HG03457 (cell line): Measurements from ENCODE around the gene CWC25.
A peak's percentile ranks its signal among the peaks of the same experiment; 100 is the strongest.
"Not testable (repeated sequence)": the region's sequence is repeated elsewhere in the genome, so short reads cannot be mapped to it uniquely, and the experiment has no call there.

ENCODE experiments used
- ATAC-seq: cut with Tn5 transposase; IDR thresholded peaks from one replicate; pipeline ENCODE4 v1.9.1; 2021; ENCODE audit warnings: moderate number of reproducible peaks; ENCODE audit not compliant: unreplicated experiment

Gene CWC25

GRCh38 chr17:38790148-38790707 is 34.9 kb downstream of the CWC25 start:
- ATAC-seq, result not testable (repeated sequence)

DNA sequence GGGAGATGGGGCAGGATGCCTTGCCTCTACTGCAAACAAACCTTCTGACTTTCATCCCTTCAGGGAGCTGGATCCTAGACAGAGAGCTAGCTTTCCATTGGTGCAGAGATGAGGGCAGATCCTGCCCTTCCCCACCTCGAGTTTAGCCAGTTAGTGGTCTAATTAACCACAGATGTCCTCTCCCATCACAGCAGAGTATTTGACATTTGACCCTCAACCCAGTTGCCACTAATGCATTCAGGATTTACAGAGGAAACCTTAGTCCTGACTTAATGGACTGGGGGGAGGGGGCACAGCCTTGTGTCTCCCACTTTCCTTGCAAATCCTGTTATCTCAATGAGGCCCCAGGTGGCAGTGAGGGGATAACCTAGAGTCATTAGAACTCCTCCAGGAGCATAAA is 35.9 kb downstream of the CWC25 start:
- no peak for ATAC-seq

GRCh38 chr17:38787999-38788398 is 37.1 kb downstream of the CWC25 start:
- not testable (repeated sequence) for ATAC-seq

DNA sequence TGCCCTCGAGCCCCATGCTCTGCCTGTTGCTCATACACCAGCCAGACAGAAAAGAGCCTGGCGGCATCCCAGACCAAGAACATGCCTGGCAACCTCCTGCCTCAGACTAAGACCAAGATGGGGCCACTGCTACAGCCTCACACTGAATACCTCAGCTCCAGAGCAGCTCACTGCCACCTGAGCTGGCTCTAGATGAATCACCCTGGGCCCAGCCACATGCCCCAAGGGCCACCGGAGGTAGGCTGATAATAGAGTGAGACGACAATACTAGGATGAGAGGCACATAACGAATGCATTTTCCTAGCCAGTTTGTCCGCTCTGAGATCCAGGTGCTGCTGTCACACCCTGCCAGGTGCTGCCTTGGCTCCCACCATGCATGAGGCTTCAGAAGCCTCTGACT is 38.7 kb downstream of the CWC25 start:
- no peak for ATAC-seq

- ATAC-seq, result no peak
Measured at GRCh38 chr17:38783227-38783626, 41.9 kb downstream of the CWC25 start.

GRCh38 chr17:38779965-38780752 is 45.0 kb downstream of the CWC25 start:
- ATAC-seq, result no peak

DNA sequence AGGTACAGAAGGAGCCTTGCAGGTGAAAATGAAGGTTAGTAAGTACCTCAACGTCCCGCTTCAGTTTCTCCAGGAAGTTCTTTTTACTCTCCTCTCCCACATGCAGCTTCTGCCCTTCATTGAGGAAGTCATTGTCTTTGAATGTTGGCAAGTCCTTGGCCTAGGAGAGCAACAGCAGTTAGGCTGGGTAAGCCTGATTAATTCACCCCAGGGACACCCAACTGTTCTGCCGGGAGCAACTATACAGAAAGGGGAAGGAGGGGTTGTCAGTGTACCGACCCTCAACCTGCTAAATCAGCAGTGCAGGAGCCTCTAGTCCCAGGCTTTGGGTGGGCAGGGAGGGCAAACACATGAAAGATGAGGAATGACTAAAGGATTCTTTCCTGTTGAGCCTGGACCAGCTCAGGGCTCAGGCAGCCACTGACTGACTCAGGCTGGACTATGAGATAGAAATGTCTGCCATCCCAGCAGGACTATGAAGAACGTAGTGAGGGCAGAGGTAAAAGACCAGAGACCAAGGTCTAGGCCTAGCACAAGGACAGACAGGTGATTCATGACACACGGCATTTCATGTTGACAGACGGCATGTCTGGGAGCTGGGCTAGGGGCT is 47.4 kb downstream of the CWC25 start:
- ATAC-seq, result no peak

DNA sequence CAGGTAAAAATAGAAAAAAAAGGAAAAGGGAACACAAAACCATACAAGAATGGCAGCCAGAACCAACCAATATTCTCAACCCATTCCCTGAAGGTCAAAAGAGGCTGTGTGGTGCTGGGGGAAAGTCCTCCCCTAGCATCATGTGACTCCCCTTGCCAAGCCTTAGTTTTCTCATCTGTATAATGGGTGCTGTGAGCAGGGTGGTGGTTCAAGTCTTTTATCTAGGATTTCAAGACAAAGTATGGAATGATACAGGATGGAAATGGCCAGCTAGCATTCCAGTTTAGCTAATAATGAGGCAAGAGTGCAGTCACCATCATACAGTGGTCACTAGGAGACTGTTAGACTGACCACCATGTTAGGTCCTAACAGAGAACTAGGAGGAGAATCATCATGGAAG is 51.9 kb downstream of the CWC25 start:
- ATAC-seq, result no peak

DNA sequence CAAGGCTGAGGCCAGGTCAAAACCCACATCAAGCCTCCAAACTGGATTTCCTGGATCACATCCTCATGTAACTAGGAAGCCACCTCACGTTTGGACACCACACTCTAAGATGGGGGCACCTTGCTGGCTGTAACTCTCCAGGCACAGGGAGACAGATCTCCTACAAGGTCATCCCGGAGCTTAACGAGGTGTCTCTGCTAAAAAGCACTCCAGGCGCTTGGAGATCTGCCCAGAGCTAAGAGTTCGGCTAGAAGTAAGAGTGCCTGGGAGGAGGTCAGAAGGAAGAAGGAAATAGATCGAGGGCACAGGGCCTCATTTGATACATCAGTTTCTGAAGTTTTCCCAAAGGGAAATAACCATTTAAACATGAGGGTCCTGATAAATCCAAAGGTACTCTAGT is 56.7 kb downstream of the CWC25 start:
- ATAC-seq, result no peak

DNA sequence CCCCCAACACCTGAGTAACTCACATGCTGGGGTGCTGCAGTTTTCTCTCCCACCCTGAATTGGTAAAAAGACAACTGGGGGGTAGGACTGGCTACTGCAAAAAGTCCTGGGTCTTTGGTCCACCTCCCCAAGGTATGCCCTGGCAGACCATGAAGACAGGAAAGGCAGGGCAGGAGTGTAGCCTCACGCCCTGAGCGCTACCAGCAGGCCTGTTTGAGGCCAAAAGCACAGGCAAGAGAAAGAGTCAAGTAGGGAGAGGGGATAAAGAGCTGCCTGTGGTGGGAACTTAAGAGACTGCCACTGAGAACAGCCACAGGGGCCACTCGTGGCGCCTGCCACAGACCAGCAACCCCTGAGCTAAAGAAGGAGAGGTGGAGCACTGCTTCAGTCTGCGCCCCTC is 58.8 kb downstream of the CWC25 start:
- no peak for ATAC-seq

DNA sequence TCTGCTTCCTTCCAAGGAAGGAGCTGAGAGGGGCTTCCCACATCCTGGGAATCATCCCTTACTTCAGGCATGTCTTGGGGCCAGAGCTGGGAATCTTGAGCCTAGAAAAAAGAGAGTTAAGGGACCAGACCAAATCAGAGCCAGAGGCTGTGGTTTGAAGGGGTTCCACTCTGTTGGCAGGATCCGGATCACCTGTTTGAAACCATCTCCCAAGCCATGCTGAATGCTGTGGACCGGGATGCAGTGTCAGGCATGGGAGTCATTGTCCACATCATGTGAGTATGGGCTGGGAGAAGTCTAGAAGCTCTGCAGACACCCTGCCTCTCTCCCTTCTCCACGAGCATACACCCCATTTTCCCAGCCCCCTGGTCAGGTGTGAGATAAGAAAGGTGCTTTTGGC is 62.9 kb downstream of the CWC25 start:
- no peak for ATAC-seq

DNA sequence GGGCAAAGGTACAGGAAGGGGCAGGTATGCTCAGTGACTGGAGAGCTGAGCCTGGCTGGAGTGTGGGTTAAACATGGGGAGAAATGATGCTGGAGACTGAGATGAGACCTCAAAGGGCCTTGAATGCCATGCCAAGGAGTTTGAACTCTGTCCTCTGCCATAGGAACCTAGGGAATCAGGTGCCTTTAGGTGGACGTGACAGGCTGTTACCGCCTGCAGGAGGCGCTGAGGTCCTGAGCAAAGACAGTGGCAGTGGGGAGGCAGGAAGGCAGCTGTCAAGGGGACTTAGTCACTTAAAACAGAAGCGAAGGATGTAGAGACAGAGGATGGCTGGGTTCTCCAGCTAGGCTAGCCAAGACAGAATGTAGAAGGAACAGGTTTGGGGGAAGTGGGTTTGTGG is 63.5 kb downstream of the CWC25 start:
- no peak for ATAC-seq

GRCh38 chr17:38753071-38753506 is 72.0 kb downstream of the CWC25 start:
- ATAC-seq, result no peak

DNA sequence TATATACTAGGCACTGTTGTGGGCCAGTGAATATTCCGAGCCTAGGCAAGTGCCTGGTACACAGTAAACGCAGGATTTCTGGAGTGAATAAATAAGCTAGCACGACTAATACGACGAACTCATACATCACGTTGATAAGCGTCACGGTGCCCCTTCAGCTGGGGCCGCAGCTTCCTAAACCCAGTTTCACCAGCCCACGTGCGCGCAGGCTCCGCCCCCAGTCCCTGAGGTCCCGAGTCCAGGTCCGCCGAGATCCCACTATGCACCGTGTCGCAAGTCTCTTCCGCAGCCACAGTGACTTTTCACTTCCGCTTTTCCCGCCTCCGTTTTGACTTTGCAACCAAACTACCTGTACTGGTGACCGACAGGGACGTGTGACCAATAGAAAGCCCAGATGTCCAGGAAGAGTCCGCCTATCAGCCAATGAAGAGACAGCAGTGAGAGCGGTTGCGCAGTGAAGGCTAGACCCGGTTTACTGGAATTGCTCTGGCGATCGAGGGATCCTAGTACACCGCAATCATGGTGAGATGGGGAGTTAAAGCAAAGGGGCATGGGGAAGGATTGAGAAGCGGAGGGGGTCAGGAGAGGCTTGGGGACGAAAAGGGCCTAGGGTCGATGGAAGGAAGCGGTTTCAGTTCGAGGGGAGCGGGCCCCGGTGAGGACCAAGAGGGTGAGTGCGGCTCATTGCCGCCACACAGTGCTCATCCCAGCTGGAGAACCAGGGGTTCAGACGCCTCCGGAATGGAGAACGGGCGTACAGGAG is 72.6 kb downstream of the CWC25 start, which contains the start of gene PSMB3:
Gene PSMB3, plus strand, starts transcription at position 434 of the 763 bp plus-strand sequence. Its CDS starts 86 bp downstream, at position 520.
- peak; percentile 54 for ATAC-seq

- ATAC-seq, result peak; percentile 26
Measured at GRCh38 chr17:38751808-38752307, 73.3 kb downstream of the CWC25 start.

- no peak for ATAC-seq
Measured at GRCh38 chr17:38751144-38751807, 73.8 kb downstream of the CWC25 start.
